SJCRH30 (cell line): Measurements from ENCODE around the gene SCN2A. TPM values are rescaled to one million over a fixed set of nuclear protein-coding genes. Genes with fewer than 3 reads are reported as not detected.

Source experiments
- DNase-seq, 2 experiments: peaks; one replicate each; pipeline ENCODE4 v3.0.0-alpha.2; 2015 to 2020
- H3K27ac ChIP-seq: fragments of 250-450 bp; sonication (Bioruptor Pico); 2 replicates; pipeline ENCODE4 v1.5.1; 2020; ENCODE audit warnings: mild to moderate bottlenecking, moderate library complexity
- H3K27me3 ChIP-seq: fragments of 250-450 bp; sonication (Bioruptor Pico); 2 replicates; pipeline ENCODE4 v1.5.1; 2020; ENCODE audit warnings: mild to moderate bottlenecking, moderate library complexity
- H3K36me3 ChIP-seq: fragments of 250-450 bp; sonication (Bioruptor Pico); 2 replicates; pipeline ENCODE4 v1.5.1; 2020; ENCODE audit warnings: mild to moderate bottlenecking, moderate library complexity
- H3K4me1 ChIP-seq: fragments of 250-450 bp; sonication (Bioruptor Pico); 2 replicates; pipeline ENCODE4 v1.5.1; 2020; ENCODE audit warnings: mild to moderate bottlenecking, moderate library complexity
- H3K4me3 ChIP-seq: fragments of 250-450 bp; sonication (Bioruptor Pico); 2 replicates; pipeline ENCODE4 v1.5.1; 2020; ENCODE audit warnings: mild to moderate bottlenecking, moderate library complexity
- H3K9me3 ChIP-seq: fragments of 250-450 bp; sonication (Bioruptor Pico); replicated peaks from 2 replicates; pipeline ENCODE4 v1.5.1; 2020; ENCODE audit warnings: mild to moderate bottlenecking, moderate library complexity
- total RNA-seq: library from RNA; depleted of rRNA; stranded (reverse); fragments of >200 nt; shearing (Covaris generic); gene quantifications from 2 replicates; pipeline ENCODE4 v1.2.3, GENCODE V29; 2014; rRNA removed

Gene SCN2A
- total RNA-seq, 1 experiment from 2014 or later: not detected

- no peaks in the 10 kb centered on the region; the same call in 1 of the 2 replicates for H3K4me1 ChIP-seq
- no peaks in the 10 kb centered on the region for H3K27me3 ChIP-seq
- peak in 1 of 2 experiments; percentile 4 for DNase-seq
- no peak overlapping the region for H3K27ac ChIP-seq
- H3K4me3 ChIP-seq: no peak overlapping the region
- H3K9me3 ChIP-seq: no peaks in the 10 kb centered on the region
- H3K36me3 ChIP-seq: no peaks in the 10 kb centered on the region
Measured at GRCh38 chr2:165434865-165435496, 195.8 kb downstream of the SCN2A start.

GRCh38 chr2:165435611-165436010, 196.4 kb downstream of the SCN2A start:
- peak; percentile 14 to 43 for DNase-seq
- Histone ChIP-seq H3K9me3 (no peaks in the 10 kb centered on the region), H3K4me1 (no peaks in the 10 kb centered on the region; the same call in 1 of the 2 replicates), H3K36me3 (no peaks in the 10 kb centered on the region), H3K4me3 (no peak overlapping the region), H3K27me3 (no peaks in the 10 kb centered on the region), H3K27ac (no peak overlapping the region)

- H3K36me3 ChIP-seq: no peaks in the 10 kb centered on the region
- no peaks in the 10 kb centered on the region; the same call in 1 of the 2 replicates for H3K4me1 ChIP-seq
- no peak for DNase-seq
- H3K27ac ChIP-seq: no peak overlapping the region
- no peak overlapping the region for H3K4me3 ChIP-seq
- no peaks in the 10 kb centered on the region for H3K27me3 ChIP-seq
- H3K9me3 ChIP-seq: no peaks in the 10 kb centered on the region
Measured at GRCh38 chr2:165436559-165436958, 197.3 kb downstream of the SCN2A start.

- DNase-seq: no peak
- H3K9me3 ChIP-seq: no peaks in the 10 kb centered on the region
- no peaks in the 10 kb centered on the region; the same call in 1 of the 2 replicates for H3K4me1 ChIP-seq
- H3K36me3 ChIP-seq: no peaks in the 10 kb centered on the region
- H3K27ac ChIP-seq: no peak overlapping the region
- no peak overlapping the region for H3K4me3 ChIP-seq
- no peaks in the 10 kb centered on the region for H3K27me3 ChIP-seq
Measured at GRCh38 chr2:165440367-165440766, 201.2 kb downstream of the SCN2A start.

Other genes starting within 250 kb of the SCN2A start
- gene SCN3A, start 35.4 kb upstream of the SCN2A start, total RNA-seq: 6.1 and 7.7 TPM in 2 replicates
- gene CSRNP3, start 230.3 kb downstream of the SCN2A start, total RNA-seq: 2.4 and 2.9 TPM in 2 replicates